SK-N-SH (cell line): ENCODE data around the gene KANTR.

Experiments used
- EP300 ChIP-seq, 2 experiments: IDR thresholded peaks; 2 replicates each; pipeline versions ENCODE4 v1.4.0 to v1.6.1; 2012; ENCODE audit warnings: borderline replicate concordance in 1 of 2, low read depth in 1 of 2, low read length in 1 of 2
- EZH2phosphoT487 ChIP-seq: fragments of 200-600 bp; sonication (generic); IDR thresholded peaks from 2 replicates; pipeline ENCODE4 v1.6.1; 2017; ENCODE audit warnings: low read depth, mixed run types, mild to moderate bottlenecking, antibody characterized with exemption, moderate library complexity, borderline replicate concordance
- GABPA ChIP-seq: IDR thresholded peaks from 2 replicates; pipeline ENCODE4 v1.4.0; 2012; ENCODE audit warnings: low read depth, mild to moderate bottlenecking
- RAD21 ChIP-seq: IDR thresholded peaks from 2 replicates; pipeline ENCODE4 v1.6.1; 2012; ENCODE audit warnings: mild to moderate bottlenecking, low read length
- RFX5 ChIP-seq: IDR thresholded peaks from 2 replicates; pipeline ENCODE4 v1.6.1; 2012; ENCODE audit warnings: mild to moderate bottlenecking, improper control_type of control experiment, low read length
- YY1 ChIP-seq: IDR thresholded peaks from 2 replicates; pipeline ENCODE4 v1.4.0; 2012; ENCODE audit warnings: low read depth, mild to moderate bottlenecking
- TF ChIP-seq, protein P1 (sequence below): fragments of 200-600 bp; sonication (generic); IDR thresholded peaks from 2 replicates; pipeline ENCODE4 v1.6.1; 2017; ENCODE audit warnings: antibody characterized with exemption, mild to moderate bottlenecking, moderate library complexity
- TF ChIP-seq, protein P2 (sequence below): IDR thresholded peaks from 2 replicates; pipeline ENCODE4 v1.6.1; 2012; ENCODE audit warnings: mild to moderate bottlenecking, low read depth, low read length, moderate library complexity

DNA sequence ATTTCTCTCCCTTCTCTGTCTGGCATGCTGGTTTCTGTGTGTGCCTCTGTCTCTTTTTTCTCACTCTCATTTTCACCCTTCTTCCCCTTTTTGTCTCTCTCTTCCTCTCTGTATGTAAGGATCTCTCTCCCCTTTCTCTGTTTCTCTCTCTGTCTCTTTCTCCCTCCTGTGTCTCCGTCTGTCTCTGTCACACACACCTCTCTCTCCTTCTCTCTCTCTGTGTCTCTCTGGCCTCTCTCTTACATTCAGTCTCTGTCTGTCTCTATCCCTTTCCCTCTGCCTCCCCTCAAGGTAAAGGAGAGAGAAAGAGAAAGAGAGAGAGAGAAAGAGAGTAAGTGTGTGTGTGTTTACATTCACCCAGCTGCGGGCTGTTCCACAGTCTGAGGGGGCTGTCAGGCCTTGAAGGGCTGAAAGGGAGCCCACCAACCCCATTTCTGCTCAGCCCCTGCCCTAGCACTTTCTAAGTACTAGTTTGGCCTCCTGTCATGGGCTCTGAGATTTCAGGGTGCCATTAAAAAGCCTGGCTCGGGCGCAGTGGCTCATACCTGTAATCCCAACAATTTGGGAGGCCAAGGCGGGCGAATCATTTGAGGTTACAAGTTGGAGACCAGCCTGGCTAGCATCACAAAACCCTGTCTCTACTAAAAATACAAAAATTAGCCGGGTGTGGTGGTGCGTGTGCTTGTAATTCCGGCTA lies 21.4 kb upstream of the KANTR start:
- TF ChIP-seq RAD21 = no peak
- TF ChIP-seq, protein P1, sequence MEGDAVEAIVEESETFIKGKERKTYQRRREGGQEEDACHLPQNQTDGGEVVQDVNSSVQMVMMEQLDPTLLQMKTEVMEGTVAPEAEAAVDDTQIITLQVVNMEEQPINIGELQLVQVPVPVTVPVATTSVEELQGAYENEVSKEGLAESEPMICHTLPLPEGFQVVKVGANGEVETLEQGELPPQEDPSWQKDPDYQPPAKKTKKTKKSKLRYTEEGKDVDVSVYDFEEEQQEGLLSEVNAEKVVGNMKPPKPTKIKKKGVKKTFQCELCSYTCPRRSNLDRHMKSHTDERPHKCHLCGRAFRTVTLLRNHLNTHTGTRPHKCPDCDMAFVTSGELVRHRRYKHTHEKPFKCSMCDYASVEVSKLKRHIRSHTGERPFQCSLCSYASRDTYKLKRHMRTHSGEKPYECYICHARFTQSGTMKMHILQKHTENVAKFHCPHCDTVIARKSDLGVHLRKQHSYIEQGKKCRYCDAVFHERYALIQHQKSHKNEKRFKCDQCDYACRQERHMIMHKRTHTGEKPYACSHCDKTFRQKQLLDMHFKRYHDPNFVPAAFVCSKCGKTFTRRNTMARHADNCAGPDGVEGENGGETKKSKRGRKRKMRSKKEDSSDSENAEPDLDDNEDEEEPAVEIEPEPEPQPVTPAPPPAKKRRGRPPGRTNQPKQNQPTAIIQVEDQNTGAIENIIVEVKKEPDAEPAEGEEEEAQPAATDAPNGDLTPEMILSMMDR = no peak
- TF ChIP-seq EP300 (IDR thresholded peaks at IDR 0.05; ENCODE audit: borderline replicate concordance in 1 of 2, low read depth in 1 of 2, low read length in 1 of 2) = no peak
- no peak for TF ChIP-seq YY1
- no peak for TF ChIP-seq RFX5
- no peak for TF ChIP-seq EZH2phosphoT487
- TF ChIP-seq, protein P2, sequence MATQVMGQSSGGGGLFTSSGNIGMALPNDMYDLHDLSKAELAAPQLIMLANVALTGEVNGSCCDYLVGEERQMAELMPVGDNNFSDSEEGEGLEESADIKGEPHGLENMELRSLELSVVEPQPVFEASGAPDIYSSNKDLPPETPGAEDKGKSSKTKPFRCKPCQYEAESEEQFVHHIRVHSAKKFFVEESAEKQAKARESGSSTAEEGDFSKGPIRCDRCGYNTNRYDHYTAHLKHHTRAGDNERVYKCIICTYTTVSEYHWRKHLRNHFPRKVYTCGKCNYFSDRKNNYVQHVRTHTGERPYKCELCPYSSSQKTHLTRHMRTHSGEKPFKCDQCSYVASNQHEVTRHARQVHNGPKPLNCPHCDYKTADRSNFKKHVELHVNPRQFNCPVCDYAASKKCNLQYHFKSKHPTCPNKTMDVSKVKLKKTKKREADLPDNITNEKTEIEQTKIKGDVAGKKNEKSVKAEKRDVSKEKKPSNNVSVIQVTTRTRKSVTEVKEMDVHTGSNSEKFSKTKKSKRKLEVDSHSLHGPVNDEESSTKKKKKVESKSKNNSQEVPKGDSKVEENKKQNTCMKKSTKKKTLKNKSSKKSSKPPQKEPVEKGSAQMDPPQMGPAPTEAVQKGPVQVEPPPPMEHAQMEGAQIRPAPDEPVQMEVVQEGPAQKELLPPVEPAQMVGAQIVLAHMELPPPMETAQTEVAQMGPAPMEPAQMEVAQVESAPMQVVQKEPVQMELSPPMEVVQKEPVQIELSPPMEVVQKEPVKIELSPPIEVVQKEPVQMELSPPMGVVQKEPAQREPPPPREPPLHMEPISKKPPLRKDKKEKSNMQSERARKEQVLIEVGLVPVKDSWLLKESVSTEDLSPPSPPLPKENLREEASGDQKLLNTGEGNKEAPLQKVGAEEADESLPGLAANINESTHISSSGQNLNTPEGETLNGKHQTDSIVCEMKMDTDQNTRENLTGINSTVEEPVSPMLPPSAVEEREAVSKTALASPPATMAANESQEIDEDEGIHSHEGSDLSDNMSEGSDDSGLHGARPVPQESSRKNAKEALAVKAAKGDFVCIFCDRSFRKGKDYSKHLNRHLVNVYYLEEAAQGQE = no peak
- TF ChIP-seq GABPA = no peak
